ENCODE results near the gene AKR1C2.
"Not testable (repeated sequence)": the region's sequence is repeated elsewhere in the genome, so short reads cannot be mapped to it uniquely, and the experiment has no call there.

AKR1C2 gene

GRCh38 chr10:4953405-4953804 lies 50.3 kb downstream of the AKR1C2 start:
- FAIRE-seq, result no peak

DNA sequence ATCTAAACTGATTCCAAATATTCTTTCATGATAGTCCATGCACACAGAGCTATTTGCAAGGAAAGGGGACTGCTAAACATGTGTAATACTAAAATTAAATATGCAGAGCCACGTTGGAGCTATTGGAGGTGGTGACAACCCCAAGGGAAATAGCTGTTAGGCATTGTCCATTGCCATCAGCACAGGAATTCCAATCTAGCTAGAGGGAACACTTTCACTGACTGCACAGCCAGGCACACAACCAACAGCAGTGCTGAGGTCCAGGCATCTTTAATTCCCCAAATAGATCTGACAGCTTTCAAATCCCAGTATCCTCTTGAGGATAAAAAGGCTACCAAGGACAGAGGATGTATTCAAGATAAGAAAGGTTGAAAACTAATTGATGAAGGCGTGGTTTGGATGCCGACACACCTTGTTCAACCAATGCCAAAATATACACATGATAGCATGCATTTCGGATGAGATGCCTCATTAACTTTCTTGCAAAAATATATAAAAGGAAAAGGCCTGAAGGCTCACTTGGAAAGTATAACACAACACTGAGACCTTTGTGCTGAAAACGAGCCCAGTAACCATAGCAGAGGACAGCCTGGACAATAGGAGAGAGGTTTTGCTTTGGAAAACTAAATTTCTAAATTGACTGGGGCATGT lies 52.0 kb downstream of the AKR1C2 start:
- FAIRE-seq, result not testable (repeated sequence)

DNA sequence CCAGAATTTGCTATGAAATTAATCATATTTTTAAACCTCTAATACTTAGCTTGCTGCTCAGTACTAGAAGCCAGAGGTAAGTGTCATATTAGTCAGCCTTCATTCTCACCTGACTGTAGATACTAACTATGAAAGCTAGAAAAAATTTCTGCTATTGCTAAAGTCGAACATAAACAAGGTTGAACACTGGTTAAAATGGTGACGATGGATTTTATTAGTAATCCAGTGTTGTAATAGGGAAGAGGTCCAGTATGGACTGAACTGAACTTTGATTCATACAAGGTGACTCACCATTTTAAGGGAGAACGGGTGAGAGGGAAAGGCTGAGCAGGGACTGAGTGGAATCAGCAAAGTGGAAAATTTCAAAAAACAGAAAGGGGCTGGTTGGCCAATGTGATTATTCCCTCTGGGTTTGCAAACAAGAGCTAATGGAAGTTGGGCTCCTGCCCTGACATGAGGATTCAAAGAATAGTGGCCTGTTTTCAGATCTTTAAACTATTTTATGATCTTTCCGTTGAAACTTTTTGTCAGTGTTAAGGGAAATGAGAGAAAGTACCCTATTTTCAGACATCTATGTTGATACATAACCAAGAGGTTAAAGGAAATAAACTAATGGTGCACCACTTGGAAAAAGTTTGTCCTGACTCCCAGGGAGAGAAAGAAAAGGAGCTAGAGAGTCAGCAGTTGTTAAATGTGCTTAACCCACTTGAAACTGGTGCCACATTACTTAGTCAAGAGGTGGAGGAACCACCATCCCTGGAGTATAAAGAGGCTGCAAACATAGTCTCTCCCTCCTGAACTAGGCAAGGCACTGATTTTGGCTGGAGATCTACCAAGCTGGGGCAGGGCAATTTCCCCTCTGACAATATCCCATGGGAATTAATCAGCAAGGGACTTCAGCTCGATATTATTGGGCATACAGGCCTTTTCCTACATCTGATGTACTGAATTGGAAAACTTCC lies 55.7 kb downstream of the AKR1C2 start:
- FAIRE-seq, result no peak

- FAIRE-seq, result no peak
Observed at GRCh38 chr10:4947039-4947634, 56.5 kb downstream of the AKR1C2 start.

DNA sequence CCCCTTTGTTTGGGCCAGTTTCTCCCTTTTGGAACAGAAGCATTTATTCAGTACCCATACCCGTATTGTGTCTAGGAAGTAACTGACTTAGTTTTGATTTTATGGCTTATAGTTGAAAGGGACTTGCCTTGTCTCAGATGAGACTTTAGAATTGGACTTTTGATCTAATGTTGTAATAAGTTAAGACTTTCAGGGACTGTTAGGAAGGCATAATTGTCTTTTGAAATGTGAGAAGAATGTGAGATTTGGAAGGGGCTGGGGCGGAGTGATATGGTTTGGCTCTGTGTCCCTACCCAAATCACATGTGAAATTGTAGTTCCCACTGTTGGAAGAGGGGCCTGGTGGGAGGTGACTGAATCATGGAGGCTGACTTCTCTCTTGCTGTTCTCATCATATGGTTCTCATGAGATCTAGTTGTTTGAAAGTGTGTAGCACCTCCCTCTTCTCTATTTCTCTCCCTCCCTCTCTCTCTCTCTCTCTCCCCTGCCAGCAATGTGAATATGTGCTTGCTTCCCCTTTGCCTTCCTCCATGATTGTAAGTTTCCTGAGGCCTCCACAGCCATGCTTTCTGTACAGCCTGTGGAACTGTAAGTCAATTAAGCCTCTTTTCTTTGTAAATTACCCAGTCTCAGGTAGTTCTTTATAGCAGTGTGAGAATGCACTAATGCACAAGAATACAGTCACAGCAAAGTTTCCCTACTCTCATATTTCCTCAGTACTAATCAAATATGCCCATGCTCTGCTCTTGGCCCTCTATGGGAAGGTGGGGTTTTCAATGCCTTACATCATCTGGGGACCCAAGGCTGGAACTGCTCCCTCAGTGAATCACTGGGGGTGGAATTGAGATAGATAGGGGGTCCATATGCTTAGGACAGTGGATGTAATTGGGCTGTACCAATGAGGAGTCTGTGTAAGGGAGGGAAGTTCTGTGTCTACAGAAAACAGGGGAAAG lies 57.6 kb downstream of the AKR1C2 start:
- no peak for FAIRE-seq

DNA sequence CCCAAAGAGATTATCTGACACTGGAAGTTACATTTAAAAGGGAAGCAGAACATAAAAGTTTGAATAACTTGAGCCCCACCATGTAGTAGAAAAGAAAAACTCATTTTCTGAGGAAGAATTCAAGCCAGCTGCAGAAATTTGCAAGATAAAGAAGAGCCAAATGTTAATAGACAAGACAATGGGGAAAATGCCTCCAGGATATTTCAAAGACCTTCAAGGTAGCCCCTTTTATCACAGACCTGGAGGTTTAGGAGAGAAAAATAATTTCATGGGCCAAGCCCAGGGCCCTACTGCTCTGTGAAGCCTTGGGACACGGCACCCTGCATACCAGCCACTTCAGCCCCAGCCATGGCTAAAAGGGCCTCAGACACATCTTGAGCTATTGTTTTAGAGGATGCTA lies 58.8 kb downstream of the AKR1C2 start:
- no peak for FAIRE-seq

DNA sequence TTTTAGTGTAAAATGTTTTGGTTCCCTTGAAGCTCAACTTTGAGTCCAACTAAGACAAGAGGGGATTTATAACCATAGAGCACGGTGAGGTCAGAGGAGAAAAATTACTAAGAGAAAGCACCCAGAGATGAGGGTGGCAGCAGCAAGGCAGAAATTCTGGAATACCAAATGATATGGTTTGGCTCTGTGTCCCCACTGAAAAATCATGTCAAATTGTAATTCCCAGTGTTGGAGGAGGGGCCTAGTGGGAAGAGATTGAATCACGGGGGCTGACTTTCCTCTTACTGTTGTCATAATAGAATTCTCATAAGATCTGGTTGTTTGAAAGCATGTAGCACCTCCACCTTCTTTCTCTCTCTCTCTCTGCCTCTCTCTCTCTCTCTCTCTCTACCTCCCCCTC lies 59.8 kb downstream of the AKR1C2 start:
- FAIRE-seq, result no peak

DNA sequence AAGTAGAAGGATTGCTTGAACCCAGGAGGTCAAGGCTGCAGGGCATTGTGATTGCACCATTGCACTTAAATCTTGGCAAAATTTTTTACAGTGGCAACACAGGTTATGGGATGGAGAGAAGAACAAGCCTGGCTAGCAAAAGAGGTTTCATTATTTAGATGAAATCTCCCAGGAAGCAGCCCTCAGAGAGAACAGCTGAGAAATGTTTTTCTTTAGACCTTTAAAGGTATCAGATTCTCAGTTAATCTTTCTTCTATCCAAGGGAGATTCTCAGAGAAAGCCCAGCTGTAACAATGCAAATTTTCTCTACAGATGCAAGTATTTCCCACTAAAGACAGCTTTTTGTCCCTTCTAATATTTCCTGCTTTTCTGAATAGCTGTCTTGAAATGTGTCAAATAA lies 60.2 kb downstream of the AKR1C2 start:
- FAIRE-seq, result not testable (repeated sequence)

DNA sequence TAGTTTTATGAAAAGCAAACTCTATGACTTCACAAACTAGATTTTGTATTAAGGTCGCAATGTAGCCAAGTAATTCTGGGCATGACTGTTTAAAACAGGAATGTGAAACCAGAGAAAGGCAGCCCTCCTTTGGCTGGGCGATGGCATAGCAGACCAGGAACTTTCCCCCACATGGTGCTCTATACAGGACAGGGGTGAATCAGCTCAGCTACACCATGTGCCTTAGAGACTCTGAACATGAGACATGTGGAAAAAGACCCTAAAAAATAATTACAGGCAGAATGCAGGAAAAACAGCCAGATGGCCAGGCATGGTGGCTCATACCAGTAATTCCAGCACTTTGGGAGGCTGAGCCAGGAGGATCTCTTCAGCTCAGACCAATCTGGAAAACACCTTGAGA lies 60.7 kb downstream of the AKR1C2 start:
- FAIRE-seq, result not testable (repeated sequence)

- no peak for FAIRE-seq
Observed at GRCh38 chr10:4941540-4942330, 61.9 kb downstream of the AKR1C2 start.

GRCh38 chr10:4940909-4941308 lies 62.7 kb downstream of the AKR1C2 start:
- FAIRE-seq, result not testable (repeated sequence)

DNA sequence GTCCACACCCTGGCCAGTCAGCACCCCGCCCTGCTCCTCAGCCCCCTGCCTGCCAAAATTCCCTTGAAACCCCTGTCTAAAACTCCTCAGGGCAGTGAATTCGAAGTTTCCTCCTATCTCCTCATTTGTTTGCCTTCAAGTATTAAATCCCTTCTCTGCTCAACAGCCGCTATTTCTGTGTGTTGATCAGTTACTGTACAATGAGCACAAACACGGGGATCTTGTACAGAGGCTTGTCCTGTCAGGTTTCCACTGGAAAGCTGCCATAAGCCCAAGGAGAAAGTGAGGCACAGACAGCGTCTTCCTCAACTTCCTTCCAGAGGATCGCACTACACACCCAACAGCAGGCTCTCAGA lies 63.6 kb downstream of the AKR1C2 start:
- FAIRE-seq, result not testable (repeated sequence)

- FAIRE-seq, result no peak
Observed at GRCh38 chr10:4939224-4940072, 64.2 kb downstream of the AKR1C2 start.
